ENCODE data around the gene ZFY. TPM values are rescaled to one million over a fixed set of nuclear protein-coding genes. Genes with fewer than 3 reads are reported as not detected.

Gene ZFY
- total and polyA plus RNA-seq, 2 of the 4 experiments (the other 2 are of a cell fraction) = not detected

GRCh38 chrY:2934078-2934477, 1.1 kb upstream of the ZFY start:
- Histone ChIP-seq H4K91ac (ENCODE audit: insufficient read depth, low read depth, low read length) (no peak overlapping the region), H3K4me3 (ENCODE audit: insufficient read depth, low read depth, low read length) (no peak overlapping the region), H3K4ac (ENCODE audit: low read depth, low read length) (no peak overlapping the region), H3K18ac (ENCODE audit: low read depth, low read length) (no peak overlapping the region), H3K9me1 (ENCODE audit: insufficient read depth, low read length) (no peaks in the 10 kb centered on the region), H2AK9ac (replicated peaks; ENCODE audit: low read depth, low read length, poor library complexity) (no peak overlapping the region), H3K4me1 (ENCODE audit: control insufficient read depth, insufficient read depth, low read length) (no peaks in the 10 kb centered on the region), H4K8ac (ENCODE audit: low read depth in 2 of 2, low read length in 2 of 2) (no peak overlapping the region), H2BK20ac (ENCODE audit: low read depth, low read length) (no peak overlapping the region), H3K14ac (replicated peaks; ENCODE audit: low read depth, low read length) (no peak overlapping the region), H3K56ac (ENCODE audit: extremely low read depth, insufficient read depth, low read length) (no peak overlapping the region), H4K20me1 (ENCODE audit: insufficient read depth, low read length) (no peaks in the 10 kb centered on the region), H3K23ac (ENCODE audit: low read depth, low read length) (no peak overlapping the region), H3K9ac (ENCODE audit: low read depth, low read length) (no peak overlapping the region), H2BK15ac (ENCODE audit: low read depth, low read length) (no peak overlapping the region), H3K79me1 (ENCODE audit: low read depth in 1 of 2, low read length in 2 of 2) (no peaks in the 10 kb centered on the region), H3K9me3 (ENCODE audit: control insufficient read depth, insufficient read depth, low read length) (no peaks in the 10 kb centered on the region), H2BK120ac (ENCODE audit: low read depth, low read length) (no peak overlapping the region), H4K5ac (ENCODE audit: low read depth, low read length) (no peak overlapping the region), H2AK5ac (ENCODE audit: low read depth, low read length) (no peak overlapping the region), H2BK5ac (ENCODE audit: low read depth, low read length, poor library complexity, severe bottlenecking) (no peak overlapping the region), H3K27me3 (ENCODE audit: control insufficient read depth, insufficient read depth, low read length) (no peaks in the 10 kb centered on the region), H2AFZ (replicated peaks; ENCODE audit: low read length, poor library complexity) (no peak overlapping the region), H3K27ac (ENCODE audit: insufficient read depth, low read length) (no peak overlapping the region), H3K4me2 (ENCODE audit: low read depth, low read length) (no peak overlapping the region), H3K36me3 (ENCODE audit: control insufficient read depth, insufficient read depth, low read length) (no peaks in the 10 kb centered on the region)
- no peak for DNase-seq
- dilution Hi-C loops (cut with HindIII; ENCODE audit: low sequenced_read_pairs, unreplicated experiment) (no loop called here), intact Hi-C loops (cut with micrococcal nuclease) (no loop called here), in situ Hi-C loops (cut with MboI; ENCODE audit: low sequenced_read_pairs) (no loop called here)
- BruUV-seq (replicated peaks) = no TSS peak
- ChIA-PET POLR2A (ENCODE audit: unreplicated experiment) (no interaction called here), CTCF (no interaction called here)
- no peak for ATAC-seq (ENCODE audit: low read depth)
- no CpG with 5 or more reads among the region's 10 CpGs for WGBS, 2 experiments (ENCODE audit: extremely low coverage in 2 of 2, insufficient read length in 1 of 2)
- TF ChIP-seq BHLHE40 (IDR thresholded peaks at IDR 0.05; ENCODE audit: low read depth, low read length) (no peak), RFX5 (IDR thresholded peaks at IDR 0.05; ENCODE audit: low read depth, low read length) (no peak), MAZ (IDR thresholded peaks at IDR 0.05; ENCODE audit: borderline replicate concordance, low read depth, low read length) (no peak), CHD1 (IDR thresholded peaks at IDR 0.05; ENCODE audit: low read depth, low read length) (no peak), FOS (IDR thresholded peaks at IDR 0.05; ENCODE audit: low read depth, low read length) (no peak), CEBPB (IDR thresholded peaks at IDR 0.05; ENCODE audit: low read depth, low read length) (no peak), USF2 (IDR thresholded peaks at IDR 0.05; ENCODE audit: low read depth, low read length) (no peak), RCOR1 (IDR thresholded peaks at IDR 0.05; ENCODE audit: insufficient replicate concordance, low read length) (no peak), NFE2L2 (IDR thresholded peaks at IDR 0.05; ENCODE audit: low read depth, low read length) (no peak), MAFK (IDR thresholded peaks at IDR 0.05; ENCODE audit: low read depth, low read length) (no peak), MXI1 (IDR thresholded peaks at IDR 0.05; ENCODE audit: borderline replicate concordance, low read depth, low read length) (no peak), POLR2A (IDR thresholded peaks at IDR 0.05; ENCODE audit: low read depth, low read length) (no peak)
- TF ChIP-seq, protein P1, sequence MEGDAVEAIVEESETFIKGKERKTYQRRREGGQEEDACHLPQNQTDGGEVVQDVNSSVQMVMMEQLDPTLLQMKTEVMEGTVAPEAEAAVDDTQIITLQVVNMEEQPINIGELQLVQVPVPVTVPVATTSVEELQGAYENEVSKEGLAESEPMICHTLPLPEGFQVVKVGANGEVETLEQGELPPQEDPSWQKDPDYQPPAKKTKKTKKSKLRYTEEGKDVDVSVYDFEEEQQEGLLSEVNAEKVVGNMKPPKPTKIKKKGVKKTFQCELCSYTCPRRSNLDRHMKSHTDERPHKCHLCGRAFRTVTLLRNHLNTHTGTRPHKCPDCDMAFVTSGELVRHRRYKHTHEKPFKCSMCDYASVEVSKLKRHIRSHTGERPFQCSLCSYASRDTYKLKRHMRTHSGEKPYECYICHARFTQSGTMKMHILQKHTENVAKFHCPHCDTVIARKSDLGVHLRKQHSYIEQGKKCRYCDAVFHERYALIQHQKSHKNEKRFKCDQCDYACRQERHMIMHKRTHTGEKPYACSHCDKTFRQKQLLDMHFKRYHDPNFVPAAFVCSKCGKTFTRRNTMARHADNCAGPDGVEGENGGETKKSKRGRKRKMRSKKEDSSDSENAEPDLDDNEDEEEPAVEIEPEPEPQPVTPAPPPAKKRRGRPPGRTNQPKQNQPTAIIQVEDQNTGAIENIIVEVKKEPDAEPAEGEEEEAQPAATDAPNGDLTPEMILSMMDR (conservative IDR thresholded peaks at IDR 0.05; ENCODE audit: low read depth, low read length) = no peak
- TF ChIP-seq, protein P2, sequence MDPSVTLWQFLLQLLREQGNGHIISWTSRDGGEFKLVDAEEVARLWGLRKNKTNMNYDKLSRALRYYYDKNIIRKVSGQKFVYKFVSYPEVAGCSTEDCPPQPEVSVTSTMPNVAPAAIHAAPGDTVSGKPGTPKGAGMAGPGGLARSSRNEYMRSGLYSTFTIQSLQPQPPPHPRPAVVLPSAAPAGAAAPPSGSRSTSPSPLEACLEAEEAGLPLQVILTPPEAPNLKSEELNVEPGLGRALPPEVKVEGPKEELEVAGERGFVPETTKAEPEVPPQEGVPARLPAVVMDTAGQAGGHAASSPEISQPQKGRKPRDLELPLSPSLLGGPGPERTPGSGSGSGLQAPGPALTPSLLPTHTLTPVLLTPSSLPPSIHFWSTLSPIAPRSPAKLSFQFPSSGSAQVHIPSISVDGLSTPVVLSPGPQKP (IDR thresholded peaks at IDR 0.05; ENCODE audit: borderline replicate concordance, low read depth, low read length) = no peak

All from IMR-90 (cell line).